Hepatocyte (in vitro differentiated cells): Measurements from ENCODE around the gene MAS1L.

Source experiments
- EZH2 ChIP-seq: fragments of 200-600 bp; sonication (generic); IDR thresholded peaks from 2 replicates; pipeline ENCODE4 v1.6.1; 2016; ENCODE audit warnings: antibody characterized with exemption, mild to moderate bottlenecking, borderline replicate concordance
- EZH2phosphoT487 ChIP-seq: fragments of 200-600 bp; sonication (generic); IDR thresholded peaks from one replicate; pipeline ENCODE4 v1.6.1; 2018; ENCODE audit warnings: antibody characterized with exemption, mild to moderate bottlenecking, low read depth, moderate library complexity; ENCODE audit not compliant: unreplicated experiment, severe bottlenecking
- TF ChIP-seq, protein P1 (sequence below): fragments of 200-600 bp; sonication (generic); IDR thresholded peaks from 2 replicates; pipeline ENCODE4 v1.5.1; 2016; ENCODE audit warnings: antibody characterized with exemption, mild to moderate bottlenecking; ENCODE audit not compliant: poor library complexity

DNA sequence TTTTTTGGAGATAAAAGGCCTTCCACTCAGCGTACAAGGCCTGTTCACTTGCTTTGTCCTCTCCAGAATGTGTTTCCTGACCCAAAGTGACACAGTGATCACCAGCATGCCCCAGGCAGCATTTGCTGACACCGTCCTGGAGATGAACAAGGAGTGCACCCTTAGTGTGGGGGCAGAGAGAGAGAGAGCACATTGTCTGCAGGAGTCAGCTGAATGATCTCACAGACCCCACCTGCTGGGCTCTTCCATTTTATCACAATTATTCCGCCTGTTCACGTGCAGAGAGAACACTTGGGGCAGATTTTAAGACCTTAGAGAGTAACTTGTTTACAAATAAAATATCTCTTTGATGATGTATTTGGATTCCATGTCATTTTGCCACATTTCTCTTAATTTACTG is 22.4 kb upstream of the MAS1L start:
- TF ChIP-seq, protein P1, sequence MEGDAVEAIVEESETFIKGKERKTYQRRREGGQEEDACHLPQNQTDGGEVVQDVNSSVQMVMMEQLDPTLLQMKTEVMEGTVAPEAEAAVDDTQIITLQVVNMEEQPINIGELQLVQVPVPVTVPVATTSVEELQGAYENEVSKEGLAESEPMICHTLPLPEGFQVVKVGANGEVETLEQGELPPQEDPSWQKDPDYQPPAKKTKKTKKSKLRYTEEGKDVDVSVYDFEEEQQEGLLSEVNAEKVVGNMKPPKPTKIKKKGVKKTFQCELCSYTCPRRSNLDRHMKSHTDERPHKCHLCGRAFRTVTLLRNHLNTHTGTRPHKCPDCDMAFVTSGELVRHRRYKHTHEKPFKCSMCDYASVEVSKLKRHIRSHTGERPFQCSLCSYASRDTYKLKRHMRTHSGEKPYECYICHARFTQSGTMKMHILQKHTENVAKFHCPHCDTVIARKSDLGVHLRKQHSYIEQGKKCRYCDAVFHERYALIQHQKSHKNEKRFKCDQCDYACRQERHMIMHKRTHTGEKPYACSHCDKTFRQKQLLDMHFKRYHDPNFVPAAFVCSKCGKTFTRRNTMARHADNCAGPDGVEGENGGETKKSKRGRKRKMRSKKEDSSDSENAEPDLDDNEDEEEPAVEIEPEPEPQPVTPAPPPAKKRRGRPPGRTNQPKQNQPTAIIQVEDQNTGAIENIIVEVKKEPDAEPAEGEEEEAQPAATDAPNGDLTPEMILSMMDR, result peak; percentile 5
- TF ChIP-seq EZH2phosphoT487, result no peak
- TF ChIP-seq EZH2, result no peak
